Stimulated activated CD8-positive, alpha-beta memory T cell treated with anti-CD3 and anti-CD28 coated beads, Interleukin-7, amount 100 ng/mL, for 24 hours (primary cell): ENCODE measurements around the gene PPY.
"Not testable (repeated sequence)": the region's sequence is repeated elsewhere in the genome, so short reads cannot be mapped to it uniquely, and the experiment has no call there.

Source experiments
- DNase-seq: peaks from one replicate; pipeline ENCODE4 v3.0.0-alpha.2; 2020; ENCODE audit warnings: low read depth

Gene PPY, protein sequence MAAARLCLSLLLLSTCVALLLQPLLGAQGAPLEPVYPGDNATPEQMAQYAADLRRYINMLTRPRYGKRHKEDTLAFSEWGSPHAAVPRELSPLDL

DNA sequence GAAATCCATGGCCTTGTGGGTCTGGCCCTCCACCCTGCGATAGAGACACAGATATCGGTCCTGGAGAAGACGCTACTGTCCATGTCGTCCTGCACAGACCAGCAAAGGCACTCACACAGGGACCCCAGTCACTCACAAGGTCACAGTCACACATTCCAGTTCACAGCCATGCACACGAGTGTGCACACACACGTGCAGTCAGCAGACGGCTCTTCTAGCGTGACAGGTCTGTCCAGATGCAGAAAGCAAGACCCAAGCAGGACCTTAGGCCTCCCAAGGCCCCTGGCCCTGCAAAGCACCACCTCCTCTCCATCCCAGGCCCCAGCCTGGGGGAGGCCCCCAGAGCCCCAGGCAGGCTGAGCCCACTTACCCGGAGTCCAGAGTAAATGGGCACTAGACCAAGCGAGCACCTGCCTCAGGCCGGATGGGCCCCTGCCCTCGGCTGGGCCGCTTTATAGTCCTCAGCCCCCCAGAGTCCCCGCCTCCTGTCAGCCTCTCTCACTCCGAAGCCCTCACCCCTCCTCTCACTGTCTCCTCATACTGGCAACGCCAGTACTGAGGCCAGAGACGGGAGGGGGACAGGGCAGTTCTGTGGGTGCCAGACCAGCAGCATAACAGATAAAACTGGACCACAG is at the start of gene PPY:
Gene PPY (minus strand): TSS at position 426 of the 635 bp plus-strand sequence. CDS start 822 bp downstream, outside the sequence.
- no peak for DNase-seq

DNA sequence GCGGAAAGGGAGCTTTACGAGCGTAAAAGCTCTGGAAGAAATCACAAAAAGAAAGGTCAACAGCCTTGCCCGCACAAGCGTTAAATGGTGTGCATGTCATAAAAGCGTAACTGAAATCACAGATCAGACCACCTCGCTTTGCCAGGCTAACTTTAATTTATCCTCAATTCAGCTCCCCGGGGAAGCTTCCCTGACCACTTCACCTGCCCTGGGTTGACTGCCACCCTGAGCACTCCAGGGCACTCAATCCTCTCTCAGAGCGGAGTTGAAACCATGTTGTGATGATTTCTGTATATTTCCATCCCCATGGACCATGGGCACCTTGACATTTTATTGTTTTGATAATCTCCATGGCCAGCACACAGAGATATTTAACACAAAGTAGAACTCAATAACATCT is 46.0 kb upstream of the PPY start:
- DNase-seq = no peak

DNA sequence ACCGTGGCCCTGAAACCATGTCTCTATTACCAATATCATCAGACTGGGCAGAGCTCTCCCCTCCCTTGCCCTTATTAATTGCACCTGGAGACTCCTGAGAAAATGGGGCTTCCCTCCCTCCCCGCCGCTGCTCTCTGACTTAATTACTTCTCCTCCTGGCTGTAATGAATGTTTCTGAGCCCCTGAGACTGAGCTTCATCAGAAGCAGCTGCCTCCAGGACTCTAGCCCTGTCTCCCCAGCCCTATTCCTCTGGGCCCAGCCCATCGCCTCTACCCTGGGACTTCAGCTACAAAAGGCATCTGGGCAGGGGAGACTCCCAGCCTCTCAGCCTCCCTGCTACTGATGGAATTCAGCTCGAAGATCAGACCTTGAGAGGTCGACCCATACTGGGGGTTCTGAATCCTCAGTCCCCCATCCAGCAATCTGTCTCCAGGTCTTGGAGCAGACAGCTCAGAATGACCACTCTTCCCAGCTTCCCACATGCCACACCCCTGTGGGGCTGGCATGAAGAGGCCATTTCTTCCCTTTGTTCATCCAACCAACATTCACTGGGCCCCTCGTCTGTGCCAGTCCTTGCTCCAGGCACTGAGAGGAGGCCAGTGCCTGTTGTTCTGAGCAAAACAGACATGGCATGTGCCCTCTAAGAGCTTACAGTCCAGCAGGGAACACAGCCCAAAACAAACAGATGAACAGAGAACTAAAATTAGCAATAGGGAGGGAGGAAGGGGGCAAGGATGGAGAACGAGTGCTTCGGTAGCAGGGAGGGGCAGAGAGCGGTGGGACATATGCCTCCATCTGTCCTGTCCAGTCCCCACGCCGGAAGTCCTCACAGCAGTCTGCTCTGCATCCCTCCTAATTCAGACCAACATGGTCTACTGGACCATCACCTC is 45.1 kb upstream of the PPY start:
- DNase-seq = no peak

DNA sequence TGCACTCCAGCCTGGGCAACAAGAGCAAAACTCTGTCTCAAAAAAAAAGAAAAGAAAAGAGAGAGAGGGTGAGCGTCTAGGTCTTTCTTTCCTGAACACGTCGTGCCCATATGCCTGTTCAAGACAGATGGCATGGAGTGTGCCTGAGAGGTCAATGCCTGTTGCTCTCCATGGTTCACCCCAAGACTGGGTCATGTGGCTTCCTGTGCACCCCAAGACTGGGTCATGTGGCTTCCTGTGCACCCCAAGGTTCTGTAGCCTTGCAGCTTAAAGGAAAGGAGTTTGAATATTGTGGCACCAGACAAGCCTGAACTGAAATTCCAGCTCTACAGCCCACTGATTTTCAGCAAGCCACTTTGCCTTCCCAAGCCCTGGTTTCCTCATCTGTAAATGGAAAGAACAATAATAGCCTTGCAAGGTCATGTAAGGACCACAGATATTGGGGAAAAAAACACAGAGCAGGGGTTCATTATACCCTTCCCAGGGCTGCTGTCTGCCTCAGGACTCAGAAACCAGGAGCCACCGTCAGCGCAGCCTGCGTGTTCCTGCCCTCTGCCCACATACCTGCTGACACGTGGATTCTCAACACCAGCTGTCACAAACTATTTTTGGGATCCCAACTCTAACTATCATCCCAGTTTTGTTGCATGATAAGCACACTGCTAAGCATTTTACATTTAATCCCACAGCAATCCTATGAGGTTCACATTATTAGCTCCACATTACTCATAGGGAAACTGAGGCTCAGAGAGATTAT is 44.1 kb upstream of the PPY start:
- no peak for DNase-seq

DNA sequence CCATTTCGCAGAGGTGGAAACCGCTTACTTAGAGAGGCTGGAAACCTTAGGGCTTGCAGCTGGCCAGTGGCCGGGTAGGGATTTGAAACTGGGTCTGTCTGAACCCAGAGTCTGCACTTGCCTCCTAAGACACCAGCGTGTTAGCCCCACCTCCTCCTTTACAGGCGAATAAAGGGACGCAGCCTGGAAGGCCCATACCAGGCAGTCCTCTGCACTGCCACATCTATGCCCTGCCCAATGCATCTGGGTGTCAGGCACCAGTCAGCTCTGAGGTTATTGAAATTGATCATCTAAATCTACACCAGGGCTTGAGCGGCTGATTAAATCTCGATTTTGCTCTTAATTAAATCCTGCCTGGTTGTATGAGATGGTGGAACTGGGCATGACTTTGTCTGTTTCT is 42.2 kb upstream of the PPY start:
- DNase-seq = no peak

DNA sequence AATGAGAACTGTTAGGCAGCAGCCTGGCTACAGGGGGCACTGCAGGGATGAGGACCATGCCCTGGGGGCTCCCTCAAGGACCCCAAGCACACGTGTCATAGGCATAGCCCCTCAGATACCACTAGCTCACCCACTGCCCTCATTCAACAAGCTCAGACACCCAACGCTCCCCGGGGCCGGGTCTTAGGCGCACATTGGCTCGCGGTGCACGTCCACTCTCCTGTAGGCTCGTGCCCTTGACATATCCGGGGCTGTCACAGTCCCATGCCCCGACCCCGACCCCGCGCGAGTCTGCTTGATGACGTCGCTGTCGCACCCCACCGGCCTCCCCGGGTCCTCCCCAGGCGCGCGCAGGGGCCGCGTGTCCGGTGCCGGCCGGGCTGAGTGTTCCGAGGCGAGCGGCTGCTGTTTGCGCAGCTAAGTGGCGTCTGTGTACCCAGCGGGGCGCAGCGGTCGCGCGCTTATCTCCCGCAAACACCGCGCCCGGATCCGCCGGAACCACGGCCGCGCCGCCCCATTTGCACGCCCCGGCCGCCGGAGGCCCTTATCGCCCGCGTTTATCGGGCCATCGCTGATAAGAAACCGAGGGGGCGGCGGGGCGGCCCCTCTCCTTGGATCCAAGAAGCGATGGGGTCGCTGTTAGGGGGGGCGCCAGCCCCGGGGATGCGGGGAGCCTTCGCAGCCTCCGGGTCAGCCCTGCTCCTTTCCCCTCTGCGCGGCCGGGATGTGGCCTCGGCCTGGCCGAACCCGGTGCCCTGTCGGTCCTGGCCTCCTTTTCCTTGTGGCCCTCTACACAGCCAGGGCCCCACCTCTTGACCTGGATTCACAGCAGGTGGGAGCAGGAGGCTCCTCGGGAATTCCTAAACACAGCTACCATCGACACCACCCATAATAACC is 41.5 kb upstream of the PPY start:
- DNase-seq = no peak

DNA sequence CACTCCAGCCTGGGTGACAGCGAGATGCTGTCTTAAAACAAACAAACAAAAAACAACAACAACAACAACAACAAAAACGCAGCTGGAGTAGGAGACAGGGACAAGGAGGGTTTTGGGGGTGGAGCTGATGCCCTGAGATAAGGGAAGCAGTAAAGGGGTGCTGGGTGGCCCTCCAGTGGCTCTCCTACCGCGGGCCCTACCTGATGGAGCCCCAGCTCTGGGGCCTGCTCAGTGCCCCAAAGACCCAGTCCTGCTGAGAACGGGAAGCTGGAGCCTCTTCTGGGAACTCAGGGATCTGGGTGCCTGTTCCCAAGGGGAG is 40.9 kb upstream of the PPY start:
- no peak for DNase-seq

DNA sequence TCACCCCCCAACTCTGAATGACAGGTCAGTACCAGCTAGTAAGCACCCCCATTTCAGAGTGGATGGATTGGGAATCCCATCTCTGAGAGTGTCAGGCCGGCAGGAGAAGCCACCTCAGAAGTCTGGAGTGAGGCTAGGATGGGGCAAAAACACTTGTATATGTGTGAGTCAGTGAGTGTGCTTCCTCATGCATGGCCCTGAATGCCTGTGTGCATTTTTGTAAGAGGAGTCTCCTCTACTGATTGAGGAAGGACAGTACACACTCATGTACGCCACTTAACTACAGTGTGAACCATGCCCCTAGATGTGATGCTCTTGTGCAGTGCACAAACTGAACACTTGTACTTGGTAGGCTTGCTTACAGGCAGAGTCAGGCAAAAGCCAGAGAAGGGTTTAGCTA is 39.9 kb upstream of the PPY start:
- DNase-seq = no peak

DNA sequence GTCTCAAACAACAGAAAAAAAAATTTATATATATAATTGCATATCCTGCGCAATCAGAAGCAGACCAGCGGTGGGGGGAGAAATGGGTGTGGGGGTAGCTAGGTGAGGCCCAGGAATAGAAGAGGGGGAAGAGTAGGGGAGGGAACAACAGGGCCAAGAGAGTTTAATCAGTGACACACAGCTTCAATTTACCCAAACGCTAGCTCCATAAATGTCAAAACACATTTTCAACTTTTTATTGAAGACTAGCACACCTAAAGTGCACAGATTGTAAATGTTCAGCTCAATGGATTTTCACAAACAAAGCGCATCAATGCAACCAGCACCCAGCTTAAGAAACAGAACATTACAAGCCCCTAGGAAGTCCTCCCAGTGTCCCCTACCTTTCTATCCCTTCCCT is 37.4 kb upstream of the PPY start:
- DNase-seq = no peak

DNA sequence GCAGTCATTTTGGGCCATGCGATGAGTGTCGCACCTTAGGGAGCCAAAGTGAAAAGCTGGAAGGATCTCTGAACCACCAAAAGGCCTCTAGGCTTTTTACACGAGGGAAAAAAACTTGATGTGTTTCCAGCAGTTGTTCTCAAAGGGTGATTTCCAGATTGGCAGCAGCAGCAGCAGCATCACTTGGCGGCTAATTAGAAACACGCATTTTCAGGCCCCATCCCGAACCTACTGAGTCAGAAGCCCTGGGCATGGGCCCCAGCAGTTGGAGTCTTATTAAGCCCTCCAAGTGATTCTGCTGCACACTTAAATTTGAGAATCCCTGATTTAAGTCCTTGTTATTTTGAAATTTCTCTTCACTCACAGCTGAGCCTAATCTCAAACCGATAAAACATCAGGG is 36.7 kb upstream of the PPY start:
- no peak for DNase-seq

DNA sequence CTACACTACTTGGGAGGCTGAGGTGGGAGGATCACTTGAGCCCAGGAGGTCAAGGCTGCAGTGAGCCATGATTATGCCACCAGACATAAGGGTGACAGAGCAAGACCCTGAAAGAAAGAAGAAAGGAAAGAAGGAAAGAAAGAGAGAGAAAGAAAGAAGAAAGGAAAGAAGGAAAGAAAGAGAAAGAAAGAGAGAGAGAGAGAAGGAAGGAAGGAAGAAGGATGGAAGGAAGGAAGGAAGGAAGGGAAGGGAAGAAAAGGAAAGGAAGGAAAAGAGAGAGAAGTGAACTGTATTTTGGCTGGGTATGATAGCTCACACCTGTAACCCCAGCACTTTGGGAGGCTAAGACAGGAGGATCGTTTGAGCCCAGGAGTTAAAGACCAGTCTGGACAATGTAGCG is 35.8 kb upstream of the PPY start:
- DNase-seq = no peak

DNA sequence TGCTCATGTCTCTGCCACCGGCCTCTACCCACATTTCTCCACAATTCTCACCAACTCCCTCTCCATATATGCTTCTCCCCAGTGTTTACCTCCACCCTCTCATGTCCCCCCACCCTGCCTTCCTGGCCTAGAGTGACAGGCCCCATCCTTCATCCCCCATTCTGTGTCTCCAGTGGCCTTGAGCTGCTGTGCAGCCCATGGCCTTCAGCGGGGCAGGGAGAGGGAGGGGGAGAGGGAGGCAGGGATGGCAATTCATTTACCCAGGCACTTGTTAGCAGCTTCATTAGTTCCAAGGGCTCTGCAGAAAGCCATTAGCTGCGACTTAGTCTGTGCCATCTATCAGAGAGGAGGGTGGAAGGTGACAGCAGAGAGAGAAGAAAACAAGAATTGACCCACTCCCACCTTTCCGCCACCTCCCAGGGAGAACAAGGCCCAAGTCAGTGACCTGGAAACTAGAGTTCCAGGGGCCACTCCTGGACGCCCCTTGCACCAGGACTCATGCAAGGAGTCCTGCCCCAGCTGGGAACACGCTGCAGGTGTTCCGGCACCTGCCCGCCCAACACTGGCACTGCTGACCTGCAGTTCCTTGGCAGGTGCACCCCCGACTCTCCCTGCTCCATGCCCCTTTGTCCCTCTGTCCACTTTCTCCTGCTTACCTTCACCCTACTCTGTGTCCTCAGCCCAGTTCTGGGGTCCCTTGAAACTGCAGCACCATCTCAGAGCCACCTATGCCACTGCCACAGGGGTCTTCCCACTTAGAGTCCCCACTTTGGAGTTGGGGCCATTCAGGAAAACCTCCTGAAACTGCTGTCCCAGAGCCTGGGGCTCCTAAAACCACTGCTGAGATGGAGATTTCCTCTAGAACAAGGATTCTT is 34.9 kb upstream of the PPY start:
- no peak for DNase-seq

DNA sequence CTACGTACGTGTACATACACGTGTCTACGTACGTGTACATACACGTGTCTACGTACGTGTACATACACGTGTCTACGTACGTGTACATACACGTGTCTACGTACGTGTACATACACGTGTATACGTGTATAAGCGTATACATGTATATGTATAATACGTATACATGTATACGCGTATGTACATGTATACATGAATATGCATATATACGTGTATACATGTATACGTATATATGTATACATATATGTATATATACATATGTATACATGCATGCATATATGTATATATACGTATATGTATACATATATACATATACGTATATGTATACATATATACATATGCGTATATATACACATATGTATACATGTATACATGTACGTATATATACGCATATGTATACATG is 33.6 kb upstream of the PPY start:
- no peak for DNase-seq

DNA sequence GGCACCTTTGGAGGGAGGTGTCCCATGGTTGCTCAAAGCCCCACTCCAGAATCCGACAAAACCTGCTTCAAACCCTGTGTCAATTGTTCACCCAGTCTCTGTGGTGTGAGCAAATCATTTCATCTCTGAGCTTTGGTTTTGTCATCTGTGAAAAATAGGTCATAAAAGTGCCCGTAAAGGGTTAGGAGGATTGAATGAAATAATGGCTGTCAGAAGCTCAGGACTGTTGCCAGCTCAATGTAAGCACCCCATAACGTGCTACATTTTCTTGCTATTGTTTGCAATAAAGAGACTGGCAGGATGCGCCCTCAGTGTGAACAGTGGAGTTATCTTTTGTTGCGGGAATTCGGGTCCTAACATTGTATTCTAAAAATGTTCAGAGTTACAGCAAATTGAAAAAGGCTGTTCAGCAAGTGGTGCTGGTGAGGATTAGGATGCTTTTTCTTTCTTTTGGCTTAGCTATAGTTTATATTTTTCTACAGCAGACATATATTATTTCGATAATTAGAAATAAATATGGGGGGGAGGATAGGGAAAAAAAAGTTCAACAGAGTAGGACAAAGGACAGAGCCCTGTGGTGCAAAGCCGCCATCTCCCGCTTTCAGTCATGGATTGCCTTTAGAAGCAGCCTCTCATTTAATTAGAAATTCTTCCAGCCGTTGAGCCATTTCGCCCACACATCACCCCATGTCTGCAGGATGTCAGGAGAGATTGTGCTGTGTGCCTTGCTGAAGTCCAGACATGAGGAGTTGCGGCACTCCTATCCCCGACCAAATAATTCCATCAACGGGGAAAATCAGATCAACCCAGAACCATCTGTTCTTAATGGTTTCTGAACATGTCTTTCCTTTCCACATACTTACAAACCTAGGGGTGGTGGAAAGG is 32.3 kb upstream of the PPY start:
- DNase-seq = no peak

DNA sequence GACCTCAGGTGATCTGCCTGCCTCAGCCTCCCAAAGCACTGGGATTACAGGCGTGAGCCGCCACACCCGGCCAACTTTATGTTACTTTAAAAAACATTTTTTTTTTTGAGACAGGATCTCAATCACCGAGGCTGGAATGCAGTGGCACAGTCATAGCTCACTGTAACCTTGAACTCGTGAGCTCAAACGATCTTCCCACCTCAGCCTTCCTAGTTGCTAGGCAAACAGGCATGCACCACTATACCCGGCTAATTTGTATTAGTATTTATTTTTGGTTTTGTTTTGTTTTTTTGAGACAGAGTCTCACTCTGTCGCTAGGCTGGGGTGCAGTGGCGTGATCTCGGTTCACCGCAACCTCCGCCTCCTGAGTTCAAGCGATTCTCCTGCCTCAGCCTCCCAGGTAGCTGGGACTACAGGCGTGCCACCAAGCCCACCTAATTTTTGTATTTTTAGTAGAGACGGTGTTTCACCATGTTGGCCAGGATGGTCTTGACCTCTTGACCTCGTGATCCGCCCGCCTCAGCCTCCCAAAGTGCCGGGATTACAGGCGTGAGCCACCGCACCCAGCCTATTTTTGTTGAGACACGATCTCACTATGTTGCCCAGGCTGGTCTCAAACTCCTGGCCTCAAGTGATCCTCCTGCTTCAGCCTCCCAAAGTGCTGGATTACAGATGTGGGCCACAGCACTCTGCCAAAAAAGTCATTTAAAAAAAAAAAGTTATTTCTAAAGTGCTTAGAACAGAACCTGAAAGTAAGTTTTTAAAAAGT is 30.4 kb upstream of the PPY start:
- not testable (repeated sequence) for DNase-seq

DNA sequence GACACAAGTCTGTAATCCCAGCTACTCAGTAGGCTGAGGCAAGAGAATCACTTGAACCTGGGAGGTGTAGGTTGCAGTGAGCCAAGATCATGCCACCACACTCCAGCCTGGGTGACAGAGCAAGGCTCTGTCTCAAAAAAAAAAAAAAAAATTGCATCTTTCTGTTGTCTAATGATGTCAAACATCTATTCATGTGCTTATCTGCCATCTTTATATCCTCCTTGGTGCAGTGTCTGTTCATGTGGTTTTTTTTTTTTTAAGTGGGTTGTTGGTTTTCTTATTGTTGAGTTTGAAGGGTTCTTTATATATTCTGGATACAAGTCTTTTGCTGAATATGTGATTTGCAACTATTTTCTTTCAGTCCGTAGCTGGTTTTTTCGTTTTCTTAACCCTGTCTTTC is 29.2 kb upstream of the PPY start:
- not testable (repeated sequence) for DNase-seq

DNA sequence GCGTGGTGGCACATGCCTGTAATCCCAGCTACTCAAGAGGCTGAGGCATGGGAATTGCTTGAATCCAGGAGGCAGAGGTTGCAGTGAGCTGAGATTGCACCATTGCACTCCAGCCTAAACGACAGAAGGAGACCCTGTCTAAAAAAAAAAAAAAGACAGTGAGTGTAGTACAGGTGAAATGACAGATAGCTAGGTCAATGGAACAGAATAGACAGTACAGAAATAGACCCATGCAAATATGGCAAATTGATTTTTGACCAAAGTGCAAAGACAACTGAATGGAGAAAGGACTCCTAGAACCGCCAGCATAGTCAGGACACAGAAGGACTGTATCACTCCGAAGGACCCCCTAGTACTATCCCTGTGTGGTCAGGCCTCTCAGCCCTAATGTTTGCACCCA is 28.1 kb upstream of the PPY start:
- DNase-seq = no peak

DNA sequence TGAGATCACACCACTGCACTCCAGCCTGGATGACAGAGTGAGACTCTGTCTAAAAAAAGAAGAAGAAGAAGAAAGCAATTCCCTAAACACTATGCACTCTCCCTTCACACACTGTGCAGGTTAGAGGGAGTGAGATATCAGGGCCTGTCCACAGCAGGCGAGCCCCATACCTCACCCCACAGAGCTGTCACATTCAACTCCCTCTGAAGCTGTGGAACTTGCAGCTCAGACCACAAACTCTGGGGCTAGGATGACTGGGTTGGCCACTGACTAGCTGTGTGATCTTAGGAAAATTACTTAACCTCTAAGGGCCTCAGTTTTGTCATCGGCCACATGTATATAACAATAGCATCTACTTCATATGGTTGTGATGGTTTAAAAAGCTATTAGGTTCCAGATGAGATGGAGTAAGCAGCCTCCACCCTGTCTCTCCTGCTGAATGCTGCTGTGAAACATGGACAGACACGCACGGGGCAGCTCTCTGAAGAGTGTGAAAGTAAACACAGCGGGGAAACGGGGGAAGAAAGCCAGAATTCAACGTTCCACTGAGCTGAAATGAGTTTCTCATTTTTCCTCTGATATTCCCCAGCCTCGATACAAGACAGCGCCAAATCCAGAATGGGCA is 25.1 kb upstream of the PPY start:
- no peak for DNase-seq

DNA sequence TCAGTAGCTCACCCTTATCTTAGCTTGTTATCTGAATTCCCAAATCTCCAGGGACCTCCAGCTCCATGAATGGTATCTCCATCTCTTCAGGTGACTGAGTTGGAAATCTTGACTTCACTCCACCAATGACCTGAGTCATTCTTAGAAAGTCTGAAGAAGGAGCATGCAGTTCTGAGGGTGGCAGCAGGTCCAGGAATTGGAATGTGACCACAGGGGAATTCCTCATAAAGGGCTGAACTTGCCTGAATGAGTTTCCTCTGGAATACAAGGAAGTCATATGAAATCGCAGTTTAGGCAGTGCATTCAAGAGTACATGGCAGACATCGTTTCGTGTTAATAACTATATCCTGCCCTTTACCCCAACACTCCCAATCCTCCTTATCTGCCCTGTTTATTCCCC is 24.0 kb upstream of the PPY start:
- DNase-seq = no peak
